Gastrocnemius medialis (tissue), 4 donors: ENCODE measurements around the gene PHLPP2. TPM values are rescaled to one million over a fixed set of nuclear protein-coding genes. Genes with fewer than 3 reads are reported as not detected.

Experiments
- ATAC-seq, 2 donors: fragments of 150-250 bp; one replicate each; pipeline ENCODE4 v1.9.1; 2016
- DNase-seq, 2 donors: peaks; one replicate each; pipeline ENCODE4 v3.0.0-alpha.2; 2019
- H3K27ac ChIP-seq, 4 donors: fragments of 200-600 bp; sonication (generic); 1 replicate in 1 of 4; 2 replicates in 3 of 4; pipeline ENCODE4 v1.5.1; 2016 to 2018; ENCODE audit warnings: mild to moderate bottlenecking in 2 of 4, moderate library complexity in 1 of 4
- H3K27me3 ChIP-seq, 3 donors: fragments of 200-600 bp; sonication (generic) in 2 of 3; 1 replicate in 1 of 3; 2 replicates in 2 of 3; pipeline versions ENCODE4 v1.5.1 to v1.6.0; 2016 to 2019; ENCODE audit warnings: mild to moderate bottlenecking in 1 of 3, moderate library complexity in 1 of 3
- H3K36me3 ChIP-seq, 2 donors: fragments of 200-600 bp; sonication (generic) in 1 of 2; one replicate each; pipeline ENCODE4 v1.5.1; 2017 to 2018
- H3K4me1 ChIP-seq, 2 donors: fragments of 200-600 bp; sonication (generic) in 1 of 2; one replicate each; pipeline ENCODE4 v1.5.1; 2016 to 2017; ENCODE audit warnings: mild to moderate bottlenecking in 2 of 2
- H3K4me3 ChIP-seq, 4 donors: fragments of 200-600 bp; sonication (generic) in 3 of 4; 1 replicate in 1 of 4; 2 replicates in 3 of 4; pipeline ENCODE4 v1.5.1; 2016 to 2019; ENCODE audit warnings: mild to moderate bottlenecking in 2 of 4
- H3K9me3 ChIP-seq, 3 donors: fragments of 200-600 bp; sonication (generic) in 2 of 3; 1 replicate in 1 of 3; 2 replicates in 2 of 3; pipeline ENCODE4 v1.5.1; 2016 to 2019
- POLR2A ChIP-seq, 2 donors: fragments of 450-650 bp; IDR thresholded peaks; one replicate each; pipeline ENCODE4 v1.6.1; 2017; ENCODE audit warnings: antibody characterized with exemption in 2 of 2, mild to moderate bottlenecking in 2 of 2, moderate library complexity in 2 of 2
- in situ Hi-C, 4 donors: fragments of 200-750 bp; cut with MboI; loops; one replicate each; pipeline versions ENCODE4 v1.15.0 to v1.8.0; 2017; ENCODE audit warnings: low sequenced_read_pairs in 4 of 4
- intact Hi-C: fragments of 100-400 bp; cut with DNase I; formaldehyde crosslinking; loops from one replicate; pipeline ENCODE4 v1.15.1; 2023; ENCODE audit warnings: low total_unique reads
- total RNA-seq, 4 donors: library from RNA; depleted of rRNA; stranded (reverse); fragments of >200 nt; gene quantifications; one replicate each; pipeline versions ENCODE4 v1.1.0 to v1.2.3, GENCODE V29; 2016
- TF ChIP-seq, protein P1 (sequence below), 5 experiments: fragments of 450-650 bp in 3 of 5; fragments of 200-600 bp in 2 of 5; sonication (generic) in 2 of 5; IDR thresholded peaks in 4 of 5; conservative IDR thresholded peaks in 1 of 5; 1 replicate in 4 of 5; 2 replicates in 1 of 5; pipeline ENCODE4 v1.5.1; 2016 to 2019; ENCODE audit warnings: antibody characterized with exemption in 5 of 5, mild to moderate bottlenecking in 3 of 5, moderate library complexity in 3 of 5

Gene PHLPP2
- total RNA-seq, 4 donors from 2014 or later, result 4.5 to 9.1 (median 5.0) TPM

DNA sequence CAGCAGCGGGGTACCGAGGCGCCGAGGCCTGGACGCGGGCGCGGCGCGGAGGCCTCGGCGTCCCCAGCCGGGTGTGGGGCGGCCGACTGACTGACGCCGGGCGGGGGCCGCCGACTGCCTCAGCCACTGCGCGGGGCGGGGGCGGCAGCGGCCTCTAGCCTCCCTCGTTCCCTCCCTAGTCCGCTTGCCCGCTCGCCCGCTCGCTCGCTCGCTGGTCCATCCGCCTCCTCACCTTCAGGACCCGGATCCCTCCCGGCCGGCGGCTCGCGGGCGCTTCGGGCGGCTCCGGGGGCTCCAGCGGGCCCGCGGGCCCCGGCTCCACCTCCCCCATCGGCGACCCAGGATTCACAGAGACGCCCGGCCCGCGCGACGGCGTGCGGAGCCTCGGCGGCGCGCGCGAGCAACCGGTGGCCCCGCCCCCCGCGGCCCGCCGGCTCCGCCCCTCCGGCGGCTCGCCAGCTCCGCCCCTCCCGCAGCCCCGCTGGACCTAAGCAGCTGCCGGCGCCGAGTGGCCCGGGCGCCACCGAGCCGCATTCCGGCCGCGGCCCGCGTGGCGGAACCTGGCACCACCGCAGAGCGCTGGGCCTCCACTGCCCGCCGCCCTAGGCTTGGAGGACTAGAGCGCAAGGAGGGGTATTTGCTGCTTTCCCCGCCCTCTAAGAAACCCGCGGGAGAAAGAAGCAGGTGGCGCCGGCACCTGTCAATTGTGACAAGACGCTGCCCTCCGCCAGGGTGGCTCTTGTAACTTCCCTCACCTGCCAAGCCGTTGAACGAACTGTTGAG lies 773 bp downstream of the PHLPP2 start:
- in situ Hi-C loops, result no loop called here
- DNase-seq (peak; percentile 42 to 74), ATAC-seq (peak; percentile 86 to 90)
- Histone ChIP-seq H3K4me3 (peak overlapping the region; percentile 66 to 89 (median 86)), H3K4me1 (peaks cover 11 to 27% of the 10 kb centered on the region in 2 donors), H3K9me3 (no peaks in the 10 kb centered on the region), H3K36me3 (no peaks in the 10 kb centered on the region), H3K27me3 (no peaks in the 10 kb centered on the region), H3K27ac (peak overlapping the region; percentile 79 to 85 (median 84))
- TF ChIP-seq, protein P1, sequence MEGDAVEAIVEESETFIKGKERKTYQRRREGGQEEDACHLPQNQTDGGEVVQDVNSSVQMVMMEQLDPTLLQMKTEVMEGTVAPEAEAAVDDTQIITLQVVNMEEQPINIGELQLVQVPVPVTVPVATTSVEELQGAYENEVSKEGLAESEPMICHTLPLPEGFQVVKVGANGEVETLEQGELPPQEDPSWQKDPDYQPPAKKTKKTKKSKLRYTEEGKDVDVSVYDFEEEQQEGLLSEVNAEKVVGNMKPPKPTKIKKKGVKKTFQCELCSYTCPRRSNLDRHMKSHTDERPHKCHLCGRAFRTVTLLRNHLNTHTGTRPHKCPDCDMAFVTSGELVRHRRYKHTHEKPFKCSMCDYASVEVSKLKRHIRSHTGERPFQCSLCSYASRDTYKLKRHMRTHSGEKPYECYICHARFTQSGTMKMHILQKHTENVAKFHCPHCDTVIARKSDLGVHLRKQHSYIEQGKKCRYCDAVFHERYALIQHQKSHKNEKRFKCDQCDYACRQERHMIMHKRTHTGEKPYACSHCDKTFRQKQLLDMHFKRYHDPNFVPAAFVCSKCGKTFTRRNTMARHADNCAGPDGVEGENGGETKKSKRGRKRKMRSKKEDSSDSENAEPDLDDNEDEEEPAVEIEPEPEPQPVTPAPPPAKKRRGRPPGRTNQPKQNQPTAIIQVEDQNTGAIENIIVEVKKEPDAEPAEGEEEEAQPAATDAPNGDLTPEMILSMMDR (IDR thresholded peaks at IDR 0.05 in 4 of 5, conservative IDR thresholded peaks at IDR 0.05 in 1 of 5), result peak in 3 of 5 experiments; percentile 12 to 17 (median 14)
- peak; percentile 63 to 70 for TF ChIP-seq POLR2A (IDR thresholded peaks at IDR 0.05)
- intact Hi-C loops, result loop anchor here (1.0 to 5.0 kb wide), 3 partner anchors 85 to 172 kb away; partner anchors contain the start of genes AP1G1, IST1 and ZNF821

DNA sequence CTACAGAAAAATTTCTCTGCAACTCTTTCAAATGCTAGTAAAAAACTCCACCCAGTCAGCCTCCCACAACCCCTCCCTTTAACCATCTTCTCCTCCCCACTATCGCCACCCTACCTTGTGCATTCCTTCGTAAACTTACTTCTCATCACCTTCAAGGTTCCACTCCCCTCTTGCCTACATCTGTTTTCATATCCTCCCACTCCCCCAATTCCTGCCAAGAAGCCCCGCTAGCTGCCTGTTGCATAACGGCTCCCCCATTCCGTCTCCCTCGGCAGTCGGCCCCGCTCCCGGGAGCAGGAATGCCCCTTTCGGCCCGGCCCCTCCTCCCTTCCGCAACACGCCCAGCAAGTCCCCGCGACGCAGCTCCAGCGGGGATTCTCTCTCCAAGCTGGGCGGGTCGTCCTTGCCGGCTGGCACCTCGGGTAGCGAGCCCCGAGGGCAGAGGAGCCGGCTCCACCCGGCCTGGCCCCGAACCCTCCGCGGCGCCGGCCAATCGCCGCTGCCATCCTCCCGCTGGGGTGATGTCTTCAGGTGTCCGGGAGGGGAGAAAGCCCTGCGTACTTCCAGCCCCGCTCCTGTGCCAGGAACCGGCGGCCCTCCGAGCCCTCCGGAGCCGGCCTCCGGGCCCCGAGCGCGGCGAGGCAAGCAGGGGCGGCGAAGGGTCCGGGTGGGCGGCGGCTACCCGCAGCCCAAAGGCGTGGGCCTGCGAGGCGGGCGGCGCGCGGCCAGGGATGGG lies 1.5 kb downstream of the PHLPP2 start:
- Histone ChIP-seq H3K27me3 (no peaks in the 10 kb centered on the region), H3K4me3 (peak overlapping the region; percentile 66 to 89 (median 86)), H3K4me1 (peaks cover 11 to 27% of the 10 kb centered on the region in 2 donors), H3K36me3 (no peaks in the 10 kb centered on the region), H3K9me3 (no peaks in the 10 kb centered on the region), H3K27ac (peak overlapping the region; percentile 79 to 85 (median 84))
- in situ Hi-C loops, result no loop called here
- intact Hi-C loops, result loop anchor here (1.0 to 5.0 kb wide), 3 partner anchors 85 to 172 kb away; partner anchors contain the start of genes AP1G1, IST1 and ZNF821
- TF ChIP-seq, protein P1 (IDR thresholded peaks at IDR 0.05 in 4 of 5, conservative IDR thresholded peaks at IDR 0.05 in 1 of 5), result no peak
- TF ChIP-seq POLR2A (IDR thresholded peaks at IDR 0.05), result no peak
- ATAC-seq (peak; percentile 28 to 29), DNase-seq (peak; percentile 15 to 44)

DNA sequence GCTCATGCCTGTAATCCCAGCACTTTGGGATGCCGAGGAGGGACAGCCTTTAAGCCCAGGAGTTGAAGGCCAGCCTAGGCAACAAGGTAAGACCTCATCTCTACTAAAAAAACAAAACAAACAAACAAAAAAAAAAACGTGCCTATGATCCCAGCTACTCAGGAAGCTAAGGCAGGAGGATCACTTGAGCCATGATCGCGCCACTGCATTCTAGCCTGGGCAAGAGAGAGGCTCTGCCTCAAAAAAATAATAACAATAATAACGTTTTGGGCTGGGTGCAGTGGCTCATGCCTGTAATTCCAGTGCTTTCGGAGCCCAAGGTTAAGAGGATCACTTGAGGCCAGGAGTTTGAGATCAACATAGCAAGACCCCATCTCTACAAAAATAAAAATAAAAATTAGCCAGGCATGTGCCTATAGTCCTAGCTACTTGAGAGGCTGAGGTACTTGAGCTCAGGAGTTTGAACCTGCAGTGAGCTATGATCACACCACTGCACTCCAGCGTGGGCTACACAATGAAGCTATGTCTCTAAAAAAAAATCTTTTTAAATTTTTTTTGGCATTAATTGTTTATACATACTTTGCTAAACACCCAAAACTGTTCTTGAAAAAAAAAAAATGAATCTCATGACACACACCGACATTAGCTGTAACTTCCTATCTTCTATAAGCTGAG lies 3.3 kb downstream of the PHLPP2 start:
- TF ChIP-seq POLR2A (IDR thresholded peaks at IDR 0.05), result no peak
- TF ChIP-seq, protein P1 (IDR thresholded peaks at IDR 0.05 in 4 of 5, conservative IDR thresholded peaks at IDR 0.05 in 1 of 5), result no peak
- ATAC-seq, result no peak
- H3K9me3 ChIP-seq, result no peaks in the 10 kb centered on the region
- in situ Hi-C loops, result no loop called here
- H3K27me3 ChIP-seq, result no peaks in the 10 kb centered on the region
- DNase-seq, result no peak
- H3K4me1 ChIP-seq, result peaks cover 11 to 15% of the 10 kb centered on the region in 2 donors
- intact Hi-C loops, result loop anchor here (5.0 kb wide), 1 partner anchor 161 kb away; the partner anchor contains the start of gene ZNF821
- H3K4me3 ChIP-seq, result no peak overlapping the region
- H3K36me3 ChIP-seq, result no peaks in the 10 kb centered on the region
- no peak overlapping the region for H3K27ac ChIP-seq

DNA sequence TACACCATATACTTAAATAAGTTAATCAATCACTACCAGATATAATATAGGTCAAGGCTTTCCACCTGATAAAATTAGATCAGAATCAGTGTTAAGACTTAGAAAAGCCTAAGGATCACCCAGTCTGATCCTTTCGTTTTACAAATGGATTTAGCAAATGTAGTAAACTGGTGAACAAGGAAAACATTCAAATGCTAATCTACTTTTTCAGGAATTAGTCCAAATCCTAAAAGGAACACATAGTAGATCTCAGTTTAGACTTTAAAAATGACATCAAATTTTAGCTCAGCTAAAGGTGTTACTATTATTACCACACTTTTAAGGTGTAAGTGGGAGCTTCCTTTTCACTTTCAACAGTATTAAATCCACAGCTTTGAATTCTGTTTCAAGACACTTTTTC lies 12.0 kb downstream of the PHLPP2 start:
- H3K27ac ChIP-seq, result no peak overlapping the region
- DNase-seq, result no peak
- no peaks in the 10 kb centered on the region for H3K36me3 ChIP-seq
- in situ Hi-C loops (no loop called here), intact Hi-C loops (no loop called here)
- no peaks in the 10 kb centered on the region for H3K9me3 ChIP-seq
- TF ChIP-seq, protein P1 (IDR thresholded peaks at IDR 0.05 in 4 of 5, conservative IDR thresholded peaks at IDR 0.05 in 1 of 5), result no peak
- TF ChIP-seq POLR2A (IDR thresholded peaks at IDR 0.05), result no peak
- no peaks in the 10 kb centered on the region for H3K27me3 ChIP-seq
- peaks cover 7 to 16% of the 10 kb centered on the region in 2 donors for H3K4me1 ChIP-seq
- no peak overlapping the region for H3K4me3 ChIP-seq
- ATAC-seq, result no peak
